ENCODE measurements around the gene SLC4A1AP. TPM values are rescaled to one million over a fixed set of nuclear protein-coding genes. Genes with fewer than 3 reads are reported as not detected.

The SLC4A1AP gene
- total RNA-seq, 1 experiment from 2014 or later, result 49.7 TPM

DNA sequence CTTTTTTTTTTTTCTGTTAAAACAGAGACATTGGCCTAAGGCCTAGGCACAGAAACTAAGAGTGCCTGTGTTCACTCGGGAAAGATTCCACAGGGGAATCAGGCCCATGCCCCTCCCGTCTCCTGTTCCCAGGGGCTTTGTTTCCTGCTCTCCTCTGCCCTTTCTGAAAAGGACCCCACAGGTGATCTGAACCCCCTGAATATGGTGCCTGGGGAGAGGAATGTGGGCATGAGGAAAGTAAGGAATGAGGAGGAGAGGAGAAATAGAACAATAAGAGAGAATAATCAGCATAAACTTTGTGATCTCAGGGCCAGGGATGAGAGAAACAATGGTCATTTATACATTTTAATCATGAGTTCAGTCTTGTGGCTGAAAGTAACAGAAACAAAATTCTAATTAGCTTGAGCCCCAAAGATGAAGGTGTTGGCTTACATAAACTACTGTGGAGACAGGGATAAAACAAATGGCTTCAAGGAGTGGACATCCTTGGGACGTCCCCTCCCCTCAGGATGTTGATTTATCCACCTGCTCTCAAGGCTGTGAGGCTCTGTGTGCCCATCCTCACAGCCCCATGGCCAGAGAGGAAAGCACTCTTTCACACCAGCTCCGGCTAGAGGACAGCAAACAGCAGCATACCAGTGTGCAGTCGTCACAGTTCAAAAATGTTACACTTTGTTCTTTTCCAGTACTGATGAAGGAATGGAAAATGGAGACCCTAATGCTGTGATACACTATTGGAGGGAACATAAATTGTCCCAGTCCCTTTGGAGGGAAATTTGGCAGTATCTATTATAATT is 61.4 kb downstream of the SLC4A1AP start:
- Histone ChIP-seq H3K27me3 (replicated peaks) (no peaks in the 10 kb centered on the region), H3K4me3 (no peak overlapping the region), H3K4me1 (replicated peaks) (peaks cover 23% of the 10 kb centered on the region), H3K36me3 (no peaks in the 10 kb centered on the region), H3K9me3 (replicated peaks) (no peaks in the 10 kb centered on the region), H3K27ac (no peak overlapping the region)
- DNase-seq (ENCODE audit: low read depth in 1 of 2, low spot score in 2 of 2), result peak in 1 of 2 experiments; percentile 46

DNA sequence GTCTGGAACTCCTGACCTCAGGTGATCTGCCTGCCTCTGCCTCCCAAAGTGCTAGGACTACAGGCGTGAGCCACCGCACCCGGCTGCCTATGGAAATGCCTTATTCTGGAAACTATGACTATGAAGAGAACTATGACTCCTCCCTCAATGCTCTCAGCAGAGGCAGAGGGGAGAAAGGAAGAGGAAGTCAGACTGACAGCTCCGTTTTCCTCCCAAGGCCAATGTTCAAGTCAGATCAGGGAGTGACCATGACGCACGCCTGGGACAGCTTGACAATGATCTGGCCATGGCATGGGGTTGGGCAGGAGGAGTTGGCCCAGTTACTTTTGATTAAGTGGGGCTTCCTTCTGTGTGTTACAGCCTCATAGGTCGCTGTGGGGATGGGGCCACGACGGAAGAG is 63.6 kb downstream of the SLC4A1AP start:
- H3K27ac ChIP-seq, result no peak overlapping the region
- H3K4me3 ChIP-seq, result no peak overlapping the region
- peaks cover 20% of the 10 kb centered on the region for H3K4me1 ChIP-seq (replicated peaks)
- H3K27me3 ChIP-seq (replicated peaks), result no peaks in the 10 kb centered on the region
- no peak for DNase-seq (ENCODE audit: low read depth in 1 of 2, low spot score in 2 of 2)
- H3K36me3 ChIP-seq, result no peaks in the 10 kb centered on the region
- H3K9me3 ChIP-seq (replicated peaks), result no peaks in the 10 kb centered on the region

DNA sequence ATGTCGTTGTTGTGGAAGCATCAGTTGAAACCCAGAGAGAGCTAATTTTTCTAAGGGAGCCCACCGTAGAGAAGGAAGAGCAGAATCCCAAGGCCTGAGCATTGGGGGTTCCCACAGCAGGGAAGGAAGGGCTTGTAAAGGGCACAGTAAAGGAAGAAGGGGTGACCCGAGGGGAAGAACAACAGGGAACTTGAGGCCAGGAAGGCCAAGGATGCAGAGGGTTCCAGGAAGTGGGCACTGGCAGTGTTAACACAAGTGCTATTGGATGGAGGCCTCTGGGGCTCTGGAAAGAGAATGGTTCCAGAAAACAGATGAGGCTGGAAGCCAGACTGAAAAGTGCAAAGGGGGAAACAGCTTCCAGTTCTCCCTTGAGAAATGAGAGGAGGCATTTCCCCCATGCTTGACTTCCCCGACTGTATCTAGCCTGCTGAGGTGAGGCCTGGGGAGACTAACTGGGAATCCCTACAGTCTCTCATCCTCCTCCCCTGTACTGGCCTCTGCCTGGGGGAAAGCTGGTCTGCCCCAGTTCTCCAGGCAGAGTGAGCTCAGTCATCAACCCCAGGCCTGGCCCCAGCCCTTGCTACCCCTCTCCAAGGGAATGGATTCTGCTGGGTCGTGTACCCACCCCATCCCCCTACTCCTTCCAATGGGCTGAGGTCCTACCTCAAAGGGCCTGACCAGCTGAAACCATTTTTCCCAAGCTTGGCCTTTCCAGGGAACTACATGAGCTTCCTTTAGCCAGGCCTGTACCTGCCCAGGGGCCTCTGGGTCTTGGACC is 64.6 kb downstream of the SLC4A1AP start:
- Histone ChIP-seq H3K27me3 (replicated peaks) (no peaks in the 10 kb centered on the region), H3K36me3 (no peaks in the 10 kb centered on the region), H3K27ac (no peak overlapping the region), H3K9me3 (replicated peaks) (no peaks in the 10 kb centered on the region), H3K4me3 (no peak overlapping the region), H3K4me1 (replicated peaks) (peaks cover 20% of the 10 kb centered on the region)
- DNase-seq (ENCODE audit: low read depth in 1 of 2, low spot score in 2 of 2), result no peak

DNA sequence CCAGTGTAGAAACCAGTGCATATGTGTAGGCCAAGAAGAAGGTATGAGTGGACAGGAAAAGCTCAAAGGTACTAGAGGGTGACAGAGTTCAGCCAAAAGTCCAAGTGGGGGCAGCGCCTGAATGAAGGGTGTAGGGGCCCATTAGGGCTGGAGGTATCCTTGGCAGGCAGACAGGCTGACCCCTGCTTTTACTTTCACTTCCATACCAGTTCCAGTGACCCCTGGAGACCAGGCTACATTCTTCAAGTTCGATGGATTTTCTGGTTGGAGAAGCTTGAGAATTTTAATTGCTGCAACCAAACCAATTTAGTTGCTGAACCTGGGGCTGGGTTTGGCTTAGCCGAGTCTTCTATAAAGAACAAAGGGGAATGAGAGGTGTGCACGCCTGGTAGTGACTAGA is 65.5 kb downstream of the SLC4A1AP start:
- H3K36me3 ChIP-seq, result no peaks in the 10 kb centered on the region

DNA sequence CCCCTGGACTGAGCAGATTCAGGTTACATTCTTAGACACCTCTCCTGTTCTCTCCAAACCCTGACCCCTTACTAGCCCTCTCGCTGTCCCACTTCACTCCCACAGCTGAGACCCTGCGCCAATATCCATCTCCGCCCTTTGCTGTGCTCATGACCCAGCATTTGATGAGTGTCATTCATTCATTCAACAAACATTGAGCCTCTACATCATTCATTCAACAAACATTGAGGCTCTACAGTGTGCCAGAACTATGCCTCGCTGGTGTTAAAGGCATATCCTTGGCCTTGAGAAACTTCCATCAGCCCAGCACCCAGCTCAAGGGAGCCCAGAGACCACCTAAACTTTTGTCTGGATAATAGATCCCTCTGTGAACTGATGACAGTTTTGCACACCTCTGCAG is 65.9 kb downstream of the SLC4A1AP start:
- no peak overlapping the region for H3K4me3 ChIP-seq

More for the DNA sequence above, 65.5 kb downstream of the SLC4A1AP start:
- no peak overlapping the region for H3K4me3 ChIP-seq
- no peak for DNase-seq (ENCODE audit: low read depth in 1 of 2, low spot score in 2 of 2)
- no peak overlapping the region for H3K27ac ChIP-seq
- H3K4me1 ChIP-seq (replicated peaks), result peaks cover 10% of the 10 kb centered on the region
- no peaks in the 10 kb centered on the region for H3K9me3 ChIP-seq (replicated peaks)
- no peaks in the 10 kb centered on the region for H3K27me3 ChIP-seq (replicated peaks)

DNA sequence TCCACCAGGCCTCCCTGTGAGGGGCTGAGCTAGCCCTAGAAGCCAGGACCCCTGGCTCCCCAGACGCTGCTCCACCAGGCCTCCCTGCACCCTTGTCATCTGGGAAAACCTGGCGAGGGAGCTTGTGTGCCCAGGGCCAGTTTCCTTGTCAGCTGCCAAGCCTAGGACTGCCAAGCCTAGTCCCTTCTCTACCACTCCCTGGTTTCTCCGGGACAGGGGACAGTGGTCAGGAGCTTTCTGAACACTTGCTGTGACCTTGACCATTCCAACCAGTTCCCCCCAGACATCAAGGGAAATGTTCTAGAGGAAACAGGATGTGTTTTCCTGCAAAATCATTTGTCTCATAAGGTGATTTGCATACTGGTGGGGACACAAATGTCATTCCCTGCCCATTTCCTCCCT is 66.6 kb downstream of the SLC4A1AP start:
- Histone ChIP-seq H3K27ac (no peak overlapping the region), H3K4me1 (replicated peaks) (peaks cover 7% of the 10 kb centered on the region), H3K27me3 (replicated peaks) (no peaks in the 10 kb centered on the region), H3K9me3 (replicated peaks) (no peaks in the 10 kb centered on the region), H3K4me3 (no peak overlapping the region), H3K36me3 (no peaks in the 10 kb centered on the region)
- DNase-seq (ENCODE audit: low read depth in 1 of 2, low spot score in 2 of 2), result no peak

More for the DNA sequence above, 65.9 kb downstream of the SLC4A1AP start:
- Histone ChIP-seq H3K36me3 (no peaks in the 10 kb centered on the region), H3K27ac (no peak overlapping the region), H3K27me3 (replicated peaks) (no peaks in the 10 kb centered on the region), H3K4me1 (replicated peaks) (peaks cover 9% of the 10 kb centered on the region), H3K9me3 (replicated peaks) (no peaks in the 10 kb centered on the region)
- DNase-seq (ENCODE audit: low read depth in 1 of 2, low spot score in 2 of 2), result no peak

DNA sequence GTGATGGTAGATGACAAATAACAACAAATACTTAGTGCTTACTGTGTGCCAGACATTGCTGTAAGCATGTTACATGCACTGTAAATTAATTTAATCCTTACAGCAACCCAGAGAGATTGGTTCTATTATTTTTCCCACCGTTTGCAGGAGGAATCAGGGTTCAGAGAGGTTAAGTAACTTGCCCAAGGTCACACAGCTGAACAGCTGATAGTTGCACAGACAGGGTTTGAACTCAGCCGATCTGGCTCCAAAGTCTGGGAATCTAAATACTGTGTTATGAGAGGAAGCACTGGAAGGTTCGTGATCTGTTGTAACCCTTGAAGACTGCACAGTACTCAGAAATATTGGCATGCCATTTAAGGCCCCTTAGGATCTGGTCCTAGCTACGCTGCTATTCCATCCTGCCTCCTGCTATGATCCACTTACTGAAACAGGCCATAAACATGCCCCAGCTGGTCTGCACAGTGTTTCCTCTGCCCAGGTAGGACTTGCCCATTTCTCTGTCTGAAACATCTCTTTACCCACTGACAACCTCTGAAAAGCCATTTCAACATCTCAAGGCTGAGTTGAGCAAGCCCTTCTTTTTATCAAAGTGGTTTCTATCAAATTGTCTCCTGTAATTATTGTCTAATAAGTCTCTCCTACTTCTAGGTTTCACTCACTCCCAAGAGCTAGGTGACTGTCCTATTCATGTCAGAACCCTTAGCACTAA is 67.4 kb downstream of the SLC4A1AP start:
- Histone ChIP-seq H3K27me3 (replicated peaks) (no peaks in the 10 kb centered on the region), H3K9me3 (replicated peaks) (no peaks in the 10 kb centered on the region), H3K4me1 (replicated peaks) (peaks cover 7% of the 10 kb centered on the region; the same call in 1 of the 2 replicates), H3K4me3 (no peak overlapping the region), H3K36me3 (no peaks in the 10 kb centered on the region), H3K27ac (no peak overlapping the region)
- DNase-seq (ENCODE audit: low read depth in 1 of 2, low spot score in 2 of 2), result no peak

DNA sequence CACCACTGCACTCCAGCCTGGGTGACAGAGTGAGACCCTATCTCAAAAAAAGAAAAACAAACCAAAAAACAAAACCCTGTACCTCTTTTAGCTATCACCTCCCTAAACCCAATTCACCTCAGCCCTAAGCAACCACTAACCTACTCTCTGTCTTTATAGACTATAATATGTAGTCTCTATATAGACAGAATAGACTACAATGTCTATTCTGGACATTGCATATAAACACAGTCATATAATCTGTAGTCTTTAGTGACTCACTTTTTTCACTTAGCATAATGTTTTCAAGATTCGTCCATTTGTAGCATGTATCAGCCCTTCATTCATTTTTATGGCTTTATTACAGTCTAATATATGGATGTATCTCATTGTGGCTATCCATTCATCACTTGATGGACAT is 70.6 kb downstream of the SLC4A1AP start:
- Histone ChIP-seq H3K27me3 (replicated peaks) (no peaks in the 10 kb centered on the region), H3K4me3 (no peak overlapping the region), H3K27ac (no peak overlapping the region), H3K9me3 (replicated peaks) (no peaks in the 10 kb centered on the region), H3K36me3 (no peaks in the 10 kb centered on the region), H3K4me1 (replicated peaks) (peaks cover 7% of the 10 kb centered on the region; the same call in 1 of the 2 replicates)
- DNase-seq (ENCODE audit: low read depth in 1 of 2, low spot score in 2 of 2), result no peak

DNA sequence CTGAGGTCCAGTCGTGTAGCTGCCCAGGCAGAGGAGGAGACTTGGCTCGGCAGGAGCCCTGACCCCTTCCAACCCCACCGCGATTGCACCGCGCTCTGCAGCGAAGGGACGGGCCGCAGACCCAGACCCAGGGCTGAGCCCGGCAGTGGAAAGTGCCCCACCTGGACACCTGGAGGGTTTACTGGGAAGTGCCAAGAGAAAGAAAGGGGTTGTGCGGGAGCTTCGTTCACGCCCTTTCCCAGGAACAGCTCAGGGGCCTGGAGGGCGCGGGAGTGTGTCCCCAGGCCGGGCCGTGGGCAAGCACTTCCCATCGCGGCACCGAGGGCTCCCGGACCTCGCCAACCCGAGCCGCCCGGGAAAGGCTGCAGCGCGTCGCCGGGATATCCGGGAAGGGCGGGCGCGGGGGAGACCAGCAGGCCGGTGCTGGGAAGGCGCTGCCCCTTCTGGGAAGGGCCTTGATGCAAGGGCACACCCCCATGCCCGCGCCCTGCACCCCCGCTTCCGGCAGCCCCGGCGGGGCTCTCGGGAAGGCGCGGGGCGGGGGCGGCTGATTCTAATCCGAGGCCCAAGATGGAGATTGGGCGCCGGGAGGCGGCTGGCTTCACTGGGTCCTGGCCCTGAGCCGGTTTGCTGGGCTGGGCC is 71.7 kb downstream of the SLC4A1AP start:
- no peak for DNase-seq (ENCODE audit: low read depth in 1 of 2, low spot score in 2 of 2)
- Histone ChIP-seq H3K27ac (no peak overlapping the region), H3K4me1 (replicated peaks) (peaks cover 7% of the 10 kb centered on the region; the same call in 1 of the 2 replicates), H3K27me3 (replicated peaks) (no peaks in the 10 kb centered on the region), H3K36me3 (no peaks in the 10 kb centered on the region), H3K9me3 (replicated peaks) (no peaks in the 10 kb centered on the region), H3K4me3 (no peak overlapping the region)

DNA sequence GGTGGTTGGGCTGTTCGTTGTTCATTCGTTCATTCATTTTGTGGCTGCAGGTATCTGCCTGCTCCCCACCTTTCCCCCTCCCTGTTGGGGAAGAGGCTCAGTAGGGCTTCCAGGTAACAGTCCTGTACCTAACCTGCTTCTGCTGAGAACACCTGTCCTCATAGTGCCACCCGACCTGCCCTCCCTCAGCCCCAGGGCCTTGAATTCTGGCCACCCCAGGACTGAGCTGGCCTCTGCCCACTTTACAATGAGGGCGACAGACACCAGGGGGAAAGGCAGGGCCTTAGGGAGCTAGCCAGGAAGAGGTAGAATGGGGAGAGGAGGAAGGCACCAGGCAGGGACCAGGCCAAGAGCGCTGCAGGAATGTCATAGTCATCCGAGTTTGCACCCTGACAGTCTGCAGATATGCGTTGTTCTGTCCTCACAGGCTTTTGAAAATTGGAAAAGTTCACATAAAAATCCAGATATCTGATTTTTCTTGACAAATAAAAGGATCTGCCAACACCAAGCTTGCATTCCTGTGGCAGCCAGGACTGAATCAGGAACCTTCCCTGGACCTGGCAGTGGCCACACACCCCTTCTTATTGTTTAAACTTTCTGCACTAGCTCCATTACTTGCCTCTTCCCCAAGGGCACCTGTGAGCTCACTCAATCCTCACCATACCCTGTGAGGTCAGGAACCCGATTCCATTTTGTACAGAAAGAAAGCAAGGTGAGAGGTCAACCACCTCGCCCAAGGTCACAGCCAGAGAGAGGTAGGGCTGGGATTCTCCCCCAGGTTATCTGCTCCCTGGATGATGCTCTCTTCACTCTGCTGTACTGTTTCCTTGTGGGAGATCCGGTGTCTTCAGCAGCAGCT is 72.6 kb downstream of the SLC4A1AP start:
- Histone ChIP-seq H3K4me3 (no peak overlapping the region), H3K27me3 (replicated peaks) (no peaks in the 10 kb centered on the region), H3K36me3 (no peaks in the 10 kb centered on the region), H3K27ac (no peak overlapping the region), H3K9me3 (replicated peaks) (no peaks in the 10 kb centered on the region), H3K4me1 (replicated peaks) (peaks cover 7% of the 10 kb centered on the region; the same call in 1 of the 2 replicates)
- no peak for DNase-seq (ENCODE audit: low read depth in 1 of 2, low spot score in 2 of 2)

DNA sequence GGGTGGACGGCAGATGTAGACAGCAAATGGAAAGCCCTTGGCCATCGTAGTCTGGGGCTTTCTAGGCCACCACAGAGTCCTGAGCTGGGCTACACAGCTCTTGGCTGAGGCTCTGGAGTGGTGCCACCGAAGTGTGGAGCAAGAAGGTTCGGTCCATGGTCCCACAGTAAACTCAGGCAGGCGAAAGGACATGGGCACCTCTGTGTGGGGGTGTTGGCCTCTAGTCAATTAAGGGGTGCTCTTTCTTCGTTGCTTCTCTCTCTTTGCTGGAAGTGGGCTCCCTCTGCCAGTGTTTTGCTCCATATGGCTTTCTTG is 73.2 kb downstream of the SLC4A1AP start:
- H3K27ac ChIP-seq, result no peak overlapping the region
- H3K27me3 ChIP-seq (replicated peaks), result no peaks in the 10 kb centered on the region
- H3K4me1 ChIP-seq (replicated peaks), result peaks cover 7% of the 10 kb centered on the region; the same call in 1 of the 2 replicates
- H3K36me3 ChIP-seq, result no peaks in the 10 kb centered on the region
- no peak for DNase-seq (ENCODE audit: low read depth in 1 of 2, low spot score in 2 of 2)
- no peak overlapping the region for H3K4me3 ChIP-seq
- no peaks in the 10 kb centered on the region for H3K9me3 ChIP-seq (replicated peaks)

DNA sequence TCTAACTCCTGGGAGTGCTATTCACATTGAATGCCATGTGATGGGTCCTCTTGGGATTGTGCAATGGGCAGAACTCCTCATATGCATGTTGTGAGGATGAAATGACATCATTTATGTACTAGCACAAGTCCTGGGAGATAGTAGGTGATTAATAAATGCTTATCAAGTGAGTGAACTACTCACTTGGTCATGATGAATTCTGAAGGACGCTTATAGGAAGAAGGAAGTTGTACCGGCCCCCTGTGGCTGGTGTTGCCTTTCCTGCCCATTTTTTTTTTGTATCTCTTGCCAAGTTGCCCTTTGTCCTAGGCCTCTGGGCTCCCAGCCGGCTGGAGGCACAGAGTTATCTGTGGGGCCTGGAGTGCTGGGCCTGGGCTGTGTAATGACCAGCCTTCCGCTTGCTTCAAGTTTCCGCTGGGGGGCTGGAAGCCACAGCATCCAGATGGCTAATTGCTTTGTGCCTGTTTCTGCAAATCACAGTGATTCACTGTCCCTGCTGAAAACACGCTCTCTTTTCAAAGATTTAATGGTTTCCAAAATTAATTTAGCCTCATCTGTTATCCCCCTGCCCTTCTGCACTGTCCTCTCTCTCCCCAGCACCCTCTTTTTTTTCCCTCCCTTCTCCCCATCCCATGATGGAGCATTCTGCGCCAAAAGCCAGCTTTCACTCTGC is 74.1 kb downstream of the SLC4A1AP start:
- Histone ChIP-seq H3K27me3 (replicated peaks) (no peaks in the 10 kb centered on the region), H3K36me3 (no peaks in the 10 kb centered on the region), H3K27ac (no peak overlapping the region), H3K9me3 (replicated peaks) (no peaks in the 10 kb centered on the region), H3K4me3 (no peak overlapping the region), H3K4me1 (replicated peaks) (peaks cover 7% of the 10 kb centered on the region; the same call in 1 of the 2 replicates)
- no peak for DNase-seq (ENCODE audit: low read depth in 1 of 2, low spot score in 2 of 2)
